Mononuclear cell (primary cell): ENCODE measurements around the gene CTNNA2. TPM values are rescaled to one million over a fixed set of nuclear protein-coding genes. Genes with fewer than 3 reads are reported as not detected.

ENCODE experiments used
- H3K27me3 ChIP-seq: 2 replicates; pipeline ENCODE4 v1.6.0; 2011; ENCODE audit warnings: low read length, control low read depth; ENCODE audit not compliant: insufficient read depth
- H3K4me1 ChIP-seq: 2 replicates; pipeline ENCODE4 v1.5.1; 2011; ENCODE audit warnings: mild to moderate bottlenecking, low read length, control low read depth; ENCODE audit not compliant: insufficient read depth
- H3K4me3 ChIP-seq: 2 replicates; pipeline ENCODE4 v1.5.1; 2011; ENCODE audit warnings: mild to moderate bottlenecking, low read length, moderate library complexity
- H3K9me3 ChIP-seq: 2 replicates; pipeline ENCODE4 v1.5.1; 2011; ENCODE audit warnings: low read depth, mild to moderate bottlenecking, control low read depth, low read length
- total RNA-seq: library from RNA; depleted of rRNA; stranded (reverse); fragments of >200 nt; gene quantifications from one replicate; pipeline ENCODE4 v1.2.3, GENCODE V29; 2012

Gene CTNNA2
- total RNA-seq, 1 donor, result not detected

- Histone ChIP-seq H3K9me3 (no peaks in the 10 kb centered on the region), H3K4me3 (no peak overlapping the region), H3K27me3 (no peaks in the 10 kb centered on the region), H3K4me1 (no peaks in the 10 kb centered on the region)
Measured at GRCh38 chr2:80354858-80355257, 842.0 kb downstream of the CTNNA2 start.

GRCh38 chr2:80361904-80362303, 849.1 kb downstream of the CTNNA2 start:
- H3K4me1 ChIP-seq, result no peaks in the 10 kb centered on the region
- no peaks in the 10 kb centered on the region for H3K27me3 ChIP-seq
- H3K9me3 ChIP-seq, result peaks cover 7% of the 10 kb centered on the region
- no peak overlapping the region for H3K4me3 ChIP-seq

- Histone ChIP-seq H3K9me3 (peaks cover 7% of the 10 kb centered on the region), H3K4me3 (no peak overlapping the region), H3K4me1 (no peaks in the 10 kb centered on the region), H3K27me3 (no peaks in the 10 kb centered on the region)
Measured at GRCh38 chr2:80363330-80363729, 850.5 kb downstream of the CTNNA2 start.

- Histone ChIP-seq H3K4me3 (no peak overlapping the region), H3K4me1 (no peaks in the 10 kb centered on the region), H3K27me3 (no peaks in the 10 kb centered on the region), H3K9me3 (peaks cover 7% of the 10 kb centered on the region)
Measured at GRCh38 chr2:80363791-80364349, 851.0 kb downstream of the CTNNA2 start.

GRCh38 chr2:80364524-80365212, 851.8 kb downstream of the CTNNA2 start:
- H3K4me1 ChIP-seq, result no peaks in the 10 kb centered on the region
- H3K9me3 ChIP-seq, result peaks cover 7% of the 10 kb centered on the region
- no peaks in the 10 kb centered on the region for H3K27me3 ChIP-seq
- H3K4me3 ChIP-seq, result no peak overlapping the region

GRCh38 chr2:80365762-80366161, 852.9 kb downstream of the CTNNA2 start:
- Histone ChIP-seq H3K4me3 (no peak overlapping the region), H3K27me3 (no peaks in the 10 kb centered on the region), H3K9me3 (peaks cover 7% of the 10 kb centered on the region), H3K4me1 (no peaks in the 10 kb centered on the region)

GRCh38 chr2:80370375-80371009, 857.6 kb downstream of the CTNNA2 start:
- Histone ChIP-seq H3K9me3 (no peaks in the 10 kb centered on the region), H3K4me1 (no peaks in the 10 kb centered on the region), H3K4me3 (no peak overlapping the region), H3K27me3 (no peaks in the 10 kb centered on the region)

GRCh38 chr2:80374105-80374504, 861.3 kb downstream of the CTNNA2 start:
- Histone ChIP-seq H3K27me3 (no peaks in the 10 kb centered on the region), H3K4me3 (no peak overlapping the region), H3K4me1 (no peaks in the 10 kb centered on the region)

GRCh38 chr2:80377071-80377470, 864.2 kb downstream of the CTNNA2 start:
- H3K27me3 ChIP-seq, result no peaks in the 10 kb centered on the region
- H3K9me3 ChIP-seq, result no peaks in the 10 kb centered on the region
- no peak overlapping the region for H3K4me3 ChIP-seq
- no peaks in the 10 kb centered on the region for H3K4me1 ChIP-seq

More at GRCh38 chr2:80374105-80374504, 861.3 kb downstream of the CTNNA2 start:
- H3K9me3 ChIP-seq, result no peaks in the 10 kb centered on the region

GRCh38 chr2:80380736-80381135, 867.9 kb downstream of the CTNNA2 start:
- Histone ChIP-seq H3K9me3 (no peaks in the 10 kb centered on the region), H3K4me3 (no peak overlapping the region), H3K4me1 (no peaks in the 10 kb centered on the region), H3K27me3 (no peaks in the 10 kb centered on the region)

GRCh38 chr2:80381666-80382065, 868.8 kb downstream of the CTNNA2 start:
- no peaks in the 10 kb centered on the region for H3K4me1 ChIP-seq
- H3K4me3 ChIP-seq, result no peak overlapping the region
- H3K27me3 ChIP-seq, result no peaks in the 10 kb centered on the region
- no peaks in the 10 kb centered on the region for H3K9me3 ChIP-seq

GRCh38 chr2:80392441-80392840, 879.6 kb downstream of the CTNNA2 start:
- no peaks in the 10 kb centered on the region for H3K27me3 ChIP-seq
- no peak overlapping the region for H3K4me3 ChIP-seq
- H3K4me1 ChIP-seq, result no peaks in the 10 kb centered on the region
- no peaks in the 10 kb centered on the region for H3K9me3 ChIP-seq

GRCh38 chr2:80393991-80394390, 881.1 kb downstream of the CTNNA2 start:
- no peaks in the 10 kb centered on the region for H3K4me1 ChIP-seq
- no peaks in the 10 kb centered on the region for H3K9me3 ChIP-seq
- no peak overlapping the region for H3K4me3 ChIP-seq
- no peaks in the 10 kb centered on the region for H3K27me3 ChIP-seq

- Histone ChIP-seq H3K9me3 (no peaks in the 10 kb centered on the region), H3K4me1 (no peaks in the 10 kb centered on the region), H3K27me3 (no peaks in the 10 kb centered on the region), H3K4me3 (no peak overlapping the region)
Measured at GRCh38 chr2:80395251-80395650, 882.4 kb downstream of the CTNNA2 start.

- H3K4me3 ChIP-seq, result no peak overlapping the region
- no peaks in the 10 kb centered on the region for H3K27me3 ChIP-seq
- H3K9me3 ChIP-seq, result no peaks in the 10 kb centered on the region
- no peaks in the 10 kb centered on the region for H3K4me1 ChIP-seq
Measured at GRCh38 chr2:80396276-80396675, 883.4 kb downstream of the CTNNA2 start.

GRCh38 chr2:80403081-80403480, 890.2 kb downstream of the CTNNA2 start:
- Histone ChIP-seq H3K4me1 (no peaks in the 10 kb centered on the region), H3K27me3 (no peaks in the 10 kb centered on the region), H3K9me3 (no peaks in the 10 kb centered on the region), H3K4me3 (no peak overlapping the region)
